Psoas muscle (tissue), 8 donors: ENCODE data around the gene ABLIM2. TPM values are rescaled to one million over a fixed set of nuclear protein-coding genes. Genes with fewer than 3 reads are reported as not detected.
A peak's percentile ranks its signal among the peaks of the same experiment; 100 is the strongest.

Experiments
- ATAC-seq, 4 donors: fragments of 200-7000 bp; cut with Tn5 transposase; one replicate each; pipeline ENCODE4 v1.9.1; 2020; ENCODE audit warnings: moderate library complexity in 3 of 4, mild to moderate bottlenecking in 2 of 4
- DNase-seq, 2 donors: peaks; one replicate each; pipeline ENCODE4 v3.0.0-alpha.2; 2020
- H3K27ac ChIP-seq: fragments of 200-600 bp; one replicate; pipeline ENCODE4 v1.8.0; 2022
- H3K27me3 ChIP-seq, 3 donors: fragments of 200-600 bp in 1 of 3; one replicate each; pipeline versions ENCODE4 v1.6.1 to v1.8.0; 2013 to 2022; ENCODE audit warnings: low read length in 2 of 3, mild to moderate bottlenecking in 2 of 3, moderate library complexity in 1 of 3; ENCODE audit not compliant: insufficient read depth in 3 of 3
- H3K36me3 ChIP-seq, 2 donors: fragments of 200-600 bp in 1 of 2; one replicate each; pipeline versions ENCODE4 v1.6.1 to v1.8.0; 2013 to 2022; ENCODE audit warnings: low read depth in 1 of 2, mild to moderate bottlenecking in 1 of 2, moderate library complexity in 1 of 2; ENCODE audit not compliant: insufficient read depth in 1 of 2
- H3K4me1 ChIP-seq: fragments of 200-600 bp; one replicate; pipeline ENCODE4 v1.8.0; 2022
- H3K4me3 ChIP-seq: fragments of 200-600 bp; one replicate; pipeline ENCODE4 v1.8.0; 2022; ENCODE audit warnings: mild to moderate bottlenecking
- H3K9me3 ChIP-seq: fragments of 200-600 bp; one replicate; pipeline ENCODE4 v1.8.0; 2022
- CTCF ChIP-seq: fragments of 200-600 bp; IDR thresholded peaks from one replicate; pipeline ENCODE4 v1.8.0; 2022; ENCODE audit warnings: antibody characterized with exemption
- WGBS, 3 donors: extraction: QIAGEN DNeasy Blood & Tissue Kit; methylation state at CpG; one replicate each; pipeline versions ENCODE4 v1.1.6 to v1.1.7; 2013; 5-methylcytosine and 5-hydroxymethylcytosine counted together
- intact Hi-C, 2 donors: fragments of 100-400 bp; cut with DNase I; formaldehyde crosslinking; loops; one replicate each; pipeline versions ENCODE4 v1.11.0 to v1.14.2; 2022
- polyA plus RNA-seq, 3 donors: library from polyadenylated mRNA; stranded (reverse); fragments of 200-250 nt; gene quantifications; one replicate each; pipeline ENCODE4 v1.2.3, GENCODE V29; 2013
- total RNA-seq, 4 donors: library from RNA; stranded (reverse); fragmentation: NEBNext Ultra II Directional in 2 of 4; extraction: Animal tissue kit (Norgen Biotek cat#: 25700) in 2 of 4; gene quantifications; one replicate each; pipeline versions ENCODE4 v1.2.1 to v1.2.4, GENCODE V29; 2021 to 2023
- donor health status: healthy with polysubstance abuse.
- donor health status: DM: no; HTN: no; CAD: no; lungs with moderate emphysema.
- donor health status: Bipolar disorder and iron deficiency.
- donor health status: healthy.
- donor health status: DM: yes; HTN: yes; CAD: no.
- donor health status: DM: no; HTN: no; CAD: no.
- donor health status: DM: no; HTN: no; CAD: no.
- donor health status: DM: yes; HTN: yes; CAD: no.

ABLIM2 gene
- total and polyA plus RNA-seq, 7 donors, result 82.2 to 956 (median 292) TPM

GRCh38 chr4:8157496-8157895, 1.1 kb downstream of the ABLIM2 start:
- DNase-seq, result peak; percentile 74 to 88
- H3K9me3 ChIP-seq, result no peaks in the 10 kb centered on the region
- ATAC-seq, result peak; percentile 14 to 54 (median 49)
- intact Hi-C loops, result loop anchor here (5.0 kb wide), 2 partner anchors 35 to 40 kb away; no protein-coding TSS in a partner anchor
- H3K4me3 ChIP-seq, result peak overlapping the region; percentile 87
- 13 to 28% (median 17%) methylated on average over 14 to 15 of the region's 15 CpGs for WGBS, 3 donors
- peak overlapping the region; percentile 85 for H3K27ac ChIP-seq
- peaks cover 37% of the 10 kb centered on the region for H3K4me1 ChIP-seq
- no peak for TF ChIP-seq CTCF
- no peaks in the 10 kb centered on the region for H3K27me3 ChIP-seq
- H3K36me3 ChIP-seq, result no peaks in the 10 kb centered on the region

- intact Hi-C loops, result loop anchor here (5.0 kb wide), 2 partner anchors 34 to 39 kb away; no protein-coding TSS in a partner anchor
- Histone ChIP-seq H3K4me3 (peak overlapping the region; percentile 87), H3K27ac (peak overlapping the region; percentile 85), H3K36me3 (no peaks in the 10 kb centered on the region), H3K4me1 (peaks cover 35% of the 10 kb centered on the region), H3K9me3 (no peaks in the 10 kb centered on the region), H3K27me3 (no peaks in the 10 kb centered on the region)
- peak; percentile 31 to 65 (median 56) for ATAC-seq
- no peak for TF ChIP-seq CTCF
- 29 to 45% (median 33%) methylated on average over 8 of the region's 8 CpGs for whole genome bisulfite sequencing, 3 donors
- DNase-seq, result peak; percentile 76 to 88
Measured at GRCh38 chr4:8156617-8157016, 2.0 kb downstream of the ABLIM2 start.

GRCh38 chr4:8155660-8156421, 2.8 kb downstream of the ABLIM2 start:
- 90 to 95% (median 91%) methylated on average over 14 of the region's 14 CpGs for WGBS, 3 donors
- no peaks in the 10 kb centered on the region for H3K9me3 ChIP-seq
- no peak for DNase-seq
- TF ChIP-seq CTCF, result no peak
- H3K4me3 ChIP-seq, result no peak overlapping the region
- H3K4me1 ChIP-seq, result peaks cover 35% of the 10 kb centered on the region
- H3K27me3 ChIP-seq, result no peaks in the 10 kb centered on the region
- no peak for ATAC-seq
- no peaks in the 10 kb centered on the region for H3K36me3 ChIP-seq
- intact Hi-C loops, result loop anchor here (5.0 kb wide), 2 partner anchors 34 to 39 kb away; no protein-coding TSS in a partner anchor
- peak overlapping the region; percentile 85 for H3K27ac ChIP-seq

GRCh38 chr4:8155048-8155447, 3.6 kb downstream of the ABLIM2 start:
- intact Hi-C loops, result loop anchor here (5.0 kb wide), 2 partner anchors 33 to 38 kb away; no protein-coding TSS in a partner anchor
- H3K27ac ChIP-seq, result peak overlapping the region; percentile 85

More at GRCh38 chr4:8155048-8155447, 3.6 kb downstream of the ABLIM2 start:
- TF ChIP-seq CTCF, result no peak
- no peak for ATAC-seq
- H3K4me3 ChIP-seq, result no peak overlapping the region
- H3K9me3 ChIP-seq, result no peaks in the 10 kb centered on the region
- no peaks in the 10 kb centered on the region for H3K36me3 ChIP-seq
- 63 to 81% (median 74%) methylated on average over 6 of the region's 6 CpGs for WGBS, 3 donors
- DNase-seq, result no peak
- no peaks in the 10 kb centered on the region for H3K27me3 ChIP-seq
- H3K4me1 ChIP-seq, result peaks cover 29% of the 10 kb centered on the region
